ENCODE measurements around the gene PSAPL1. TPM values are rescaled to one million over a fixed set of nuclear protein-coding genes. Genes with fewer than 3 reads are reported as not detected.

Gene PSAPL1
- total RNA-seq, 1 experiment from 2014 or later = not detected

DNA sequence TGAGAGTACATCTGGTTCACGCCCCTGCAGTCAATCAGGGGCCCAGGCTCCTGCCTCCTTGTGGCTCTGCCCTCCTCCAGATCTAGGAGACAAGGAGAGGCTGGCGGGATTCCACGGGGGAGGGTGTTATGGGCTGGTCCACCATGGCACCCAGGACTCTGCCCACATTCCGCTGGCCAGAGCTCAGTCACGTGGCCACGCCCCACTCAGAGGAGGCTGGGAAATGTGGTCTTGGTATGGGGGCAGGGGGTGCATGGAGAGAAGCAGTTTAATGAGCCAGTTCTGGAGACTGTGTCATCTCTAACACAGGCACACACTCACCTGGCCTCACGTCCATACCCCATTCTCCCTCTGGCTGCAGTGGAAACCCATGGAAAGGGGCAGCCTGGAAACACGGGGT lies 31.5 kb upstream of the PSAPL1 start:
- no peak overlapping the region for H3K4me3 ChIP-seq (ENCODE audit: low read depth in 2 of 2, low read length in 2 of 2)
- ChIA-PET POLR2A (no interaction called here), CTCF (no interaction called here)
- H3K9me3 ChIP-seq (ENCODE audit: control insufficient read depth, insufficient read depth, low read depth, low read length) = no peaks in the 10 kb centered on the region
- no peak overlapping the region for H3K27ac ChIP-seq (ENCODE audit: low read length)
- H3K36me3 ChIP-seq (ENCODE audit: control insufficient read depth, insufficient read depth, low read length) = no peaks in the 10 kb centered on the region
- no peaks in the 10 kb centered on the region for H3K4me1 ChIP-seq (ENCODE audit: control insufficient read depth, insufficient read depth, low read length)
- BruUV-seq (replicated peaks) = no TSS peak
- in situ Hi-C loops (cut with HindIII; ENCODE audit: low pct_unique_long_range_greater_than_20kb, low sequenced_read_pairs) (no loop called here), intact Hi-C loops (cut with micrococcal nuclease; ENCODE audit: unreplicated experiment) (no loop called here)
- TF ChIP-seq, protein P1, sequence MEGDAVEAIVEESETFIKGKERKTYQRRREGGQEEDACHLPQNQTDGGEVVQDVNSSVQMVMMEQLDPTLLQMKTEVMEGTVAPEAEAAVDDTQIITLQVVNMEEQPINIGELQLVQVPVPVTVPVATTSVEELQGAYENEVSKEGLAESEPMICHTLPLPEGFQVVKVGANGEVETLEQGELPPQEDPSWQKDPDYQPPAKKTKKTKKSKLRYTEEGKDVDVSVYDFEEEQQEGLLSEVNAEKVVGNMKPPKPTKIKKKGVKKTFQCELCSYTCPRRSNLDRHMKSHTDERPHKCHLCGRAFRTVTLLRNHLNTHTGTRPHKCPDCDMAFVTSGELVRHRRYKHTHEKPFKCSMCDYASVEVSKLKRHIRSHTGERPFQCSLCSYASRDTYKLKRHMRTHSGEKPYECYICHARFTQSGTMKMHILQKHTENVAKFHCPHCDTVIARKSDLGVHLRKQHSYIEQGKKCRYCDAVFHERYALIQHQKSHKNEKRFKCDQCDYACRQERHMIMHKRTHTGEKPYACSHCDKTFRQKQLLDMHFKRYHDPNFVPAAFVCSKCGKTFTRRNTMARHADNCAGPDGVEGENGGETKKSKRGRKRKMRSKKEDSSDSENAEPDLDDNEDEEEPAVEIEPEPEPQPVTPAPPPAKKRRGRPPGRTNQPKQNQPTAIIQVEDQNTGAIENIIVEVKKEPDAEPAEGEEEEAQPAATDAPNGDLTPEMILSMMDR (IDR thresholded peaks at IDR 0.05) = no peak
- TF ChIP-seq SIN3A (IDR thresholded peaks at IDR 0.05; ENCODE audit: borderline replicate concordance, insufficient read depth, low read depth, low read length) (no peak), TCF7L2 (IDR thresholded peaks at IDR 0.05; ENCODE audit: low read depth, low read length) (no peak), REST (IDR thresholded peaks at IDR 0.05; ENCODE audit: insufficient read depth in 1 of 2, low read depth in 2 of 2, low read length in 1 of 2) (no peak), POLR2AphosphoS5 (IDR thresholded peaks at IDR 0.05; ENCODE audit: low read depth, low read length) (no peak)
- ATAC-seq (no peak), DNase-seq (ENCODE audit: low read depth, low spot score) (no peak)
- H3K27me3 ChIP-seq (ENCODE audit: control insufficient read depth, insufficient read depth, low read length) = no peaks in the 10 kb centered on the region

- Histone ChIP-seq H3K9me3 (ENCODE audit: control insufficient read depth, insufficient read depth, low read depth, low read length) (no peaks in the 10 kb centered on the region), H3K4me1 (ENCODE audit: control insufficient read depth, insufficient read depth, low read length) (no peaks in the 10 kb centered on the region), H3K4me3 (ENCODE audit: low read depth in 2 of 2, low read length in 2 of 2) (no peak overlapping the region), H3K36me3 (ENCODE audit: control insufficient read depth, insufficient read depth, low read length) (no peaks in the 10 kb centered on the region), H3K27ac (ENCODE audit: low read length) (no peak overlapping the region), H3K27me3 (ENCODE audit: control insufficient read depth, insufficient read depth, low read length) (no peaks in the 10 kb centered on the region)
- no peak for DNase-seq (ENCODE audit: low read depth, low spot score)
- intact Hi-C loops (cut with micrococcal nuclease; ENCODE audit: unreplicated experiment) (no loop called here), in situ Hi-C loops (cut with HindIII; ENCODE audit: low pct_unique_long_range_greater_than_20kb, low sequenced_read_pairs) (no loop called here)
- no TSS peak for BruUV-seq (replicated peaks)
- ChIA-PET POLR2A (no interaction called here), CTCF (no interaction called here)
- no peak for ATAC-seq
- TF ChIP-seq SIN3A (IDR thresholded peaks at IDR 0.05; ENCODE audit: borderline replicate concordance, insufficient read depth, low read depth, low read length) (no peak), REST (IDR thresholded peaks at IDR 0.05; ENCODE audit: insufficient read depth in 1 of 2, low read depth in 2 of 2, low read length in 1 of 2) (no peak), TCF7L2 (IDR thresholded peaks at IDR 0.05; ENCODE audit: low read depth, low read length) (no peak), POLR2AphosphoS5 (IDR thresholded peaks at IDR 0.05; ENCODE audit: low read depth, low read length) (no peak)
- TF ChIP-seq, protein P1 (IDR thresholded peaks at IDR 0.05) = no peak
Measured at GRCh38 chr4:7465017-7465416, 30.3 kb upstream of the PSAPL1 start.
